Fibroblast of lung (primary cell): ENCODE results near the gene DMAC2L.

Experiments used
- CTCF ChIP-seq, 2 donors: IDR thresholded peaks in 1 of 2; conservative IDR thresholded peaks in 1 of 2; 1 replicate in 1 of 2; 2 replicates in 1 of 2; pipeline ENCODE4 v1.5.1; 2011 to 2012; ENCODE audit warnings: low read length in 2 of 2, control low read depth in 1 of 2, inconsistent platforms in 1 of 2, low read depth in 1 of 2, mild to moderate bottlenecking in 1 of 2
- EZH2 ChIP-seq: IDR thresholded peaks from 2 replicates; pipeline ENCODE4 v1.5.1; 2012; ENCODE audit warnings: low read length, control low read depth, mild to moderate bottlenecking; ENCODE audit errors: missing control alignments

- TF ChIP-seq EZH2 = no peak
- no peak for TF ChIP-seq CTCF (conservative IDR thresholded peaks at IDR 0.05 in 1 of 2, IDR thresholded peaks at IDR 0.05 in 1 of 2; ENCODE audit: low read depth in 1 of 2, low read length in 2 of 2)
Measured at GRCh38 chr14:50359631-50360030, 47.5 kb downstream of the DMAC2L start.
